Ascending aorta (tissue), 2 donors: ENCODE data around the gene RBPJ. TPM values are rescaled to one million over a fixed set of nuclear protein-coding genes. Genes with fewer than 3 reads are reported as not detected.

ENCODE experiments used
- DNase-seq, 2 donors: peaks; one replicate each; pipeline ENCODE4 v3.0.0-alpha.2; 2019; ENCODE audit warnings: low spot score in 2 of 2
- H3K27ac ChIP-seq, 2 donors: fragments of 200-600 bp; sonication (generic); one replicate each; pipeline ENCODE4 v1.5.1; 2016 to 2017; ENCODE audit warnings: mild to moderate bottlenecking in 1 of 2
- H3K27me3 ChIP-seq: fragments of 200-600 bp; sonication (generic); one replicate; pipeline ENCODE4 v1.5.1; 2017
- H3K36me3 ChIP-seq, 2 donors: fragments of 200-600 bp; sonication (generic); one replicate each; pipeline ENCODE4 v1.5.1; 2016
- H3K4me1 ChIP-seq, 2 donors: fragments of 200-600 bp; sonication (generic); one replicate each; pipeline ENCODE4 v1.5.1; 2016 to 2017; ENCODE audit warnings: mild to moderate bottlenecking in 1 of 2
- H3K4me3 ChIP-seq, 2 donors: fragments of 200-600 bp; sonication (generic); one replicate each; pipeline ENCODE4 v1.5.1; 2016 to 2017; ENCODE audit warnings: mild to moderate bottlenecking in 1 of 2
- H3K9me3 ChIP-seq, 2 donors: fragments of 200-600 bp; sonication (generic); one replicate each; pipeline ENCODE4 v1.5.1; 2016
- CTCF ChIP-seq, 3 experiments: fragments of 200-600 bp in 2 of 3; fragments of 450-650 bp in 1 of 3; sonication (generic) in 2 of 3; IDR thresholded peaks; one replicate each; pipeline ENCODE4 v1.5.1; 2016 to 2019; ENCODE audit warnings: antibody characterized with exemption in 3 of 3, mild to moderate bottlenecking in 1 of 3, moderate library complexity in 1 of 3
- intact Hi-C: fragments of 100-400 bp; cut with DNase I; formaldehyde crosslinking; loops from one replicate; pipeline ENCODE4 v1.15.1; 2023
- total RNA-seq: library from RNA; depleted of rRNA; stranded (reverse); fragments of >200 nt; gene quantifications from one replicate; pipeline ENCODE4 v1.1.0, GENCODE V29; 2016

Gene RBPJ
- total RNA-seq, 1 donor from 2014 or later: 17.6 TPM

- Histone ChIP-seq H3K27ac (no peak overlapping the region), H3K4me1 (no peaks in the 10 kb centered on the region), H3K4me3 (no peak overlapping the region), H3K27me3 (no peaks in the 10 kb centered on the region), H3K9me3 (no peaks in the 10 kb centered on the region), H3K36me3 (no peaks in the 10 kb centered on the region)
- no peak for DNase-seq
- peak in 2 of 3 experiments; percentile 27 to 46 for TF ChIP-seq CTCF (IDR thresholded peaks at IDR 0.05)
- intact Hi-C loops: no loop called here
Observed at GRCh38 chr4:26459054-26459755, 138.4 kb downstream of the RBPJ start.

- TF ChIP-seq CTCF (IDR thresholded peaks at IDR 0.05): no peak
- Histone ChIP-seq H3K27ac (no peak overlapping the region), H3K9me3 (no peaks in the 10 kb centered on the region), H3K4me3 (no peak overlapping the region), H3K36me3 (no peaks in the 10 kb centered on the region), H3K4me1 (no peaks in the 10 kb centered on the region), H3K27me3 (no peaks in the 10 kb centered on the region)
- no peak for DNase-seq
- intact Hi-C loops: loop anchor here (5.0 kb wide), 1 partner anchor 547 kb away; no protein-coding TSS in a partner anchor
Observed at GRCh38 chr4:26459756-26460530, 139.1 kb downstream of the RBPJ start.

GRCh38 chr4:26462874-26463273 lies 142.1 kb downstream of the RBPJ start:
- no peaks in the 10 kb centered on the region for H3K4me1 ChIP-seq
- H3K9me3 ChIP-seq: no peaks in the 10 kb centered on the region
- TF ChIP-seq CTCF (IDR thresholded peaks at IDR 0.05): no peak
- no peak overlapping the region for H3K4me3 ChIP-seq
- no peaks in the 10 kb centered on the region for H3K36me3 ChIP-seq
- no peaks in the 10 kb centered on the region for H3K27me3 ChIP-seq
- intact Hi-C loops: loop anchor here (5.0 kb wide), 1 partner anchor 544 kb away; no protein-coding TSS in a partner anchor
- H3K27ac ChIP-seq: no peak overlapping the region
- no peak for DNase-seq

GRCh38 chr4:26463386-26463785 lies 142.6 kb downstream of the RBPJ start:
- no peaks in the 10 kb centered on the region for H3K27me3 ChIP-seq
- no peak overlapping the region for H3K4me3 ChIP-seq
- no peaks in the 10 kb centered on the region for H3K9me3 ChIP-seq
- H3K36me3 ChIP-seq: no peaks in the 10 kb centered on the region
- no peak for DNase-seq
- no peak overlapping the region for H3K27ac ChIP-seq
- TF ChIP-seq CTCF (IDR thresholded peaks at IDR 0.05): no peak
- H3K4me1 ChIP-seq: no peaks in the 10 kb centered on the region
- intact Hi-C loops: loop anchor here (5.0 kb wide), 1 partner anchor 544 kb away; no protein-coding TSS in a partner anchor

GRCh38 chr4:26464420-26465095 lies 143.7 kb downstream of the RBPJ start:
- no peak for DNase-seq
- no peaks in the 10 kb centered on the region for H3K9me3 ChIP-seq
- TF ChIP-seq CTCF (IDR thresholded peaks at IDR 0.05): no peak
- H3K27ac ChIP-seq: no peak overlapping the region
- H3K4me3 ChIP-seq: no peak overlapping the region
- H3K4me1 ChIP-seq: no peaks in the 10 kb centered on the region
- no peaks in the 10 kb centered on the region for H3K36me3 ChIP-seq
- H3K27me3 ChIP-seq: no peaks in the 10 kb centered on the region
- intact Hi-C loops: loop anchor here (5.0 kb wide), 1 partner anchor 543 kb away; no protein-coding TSS in a partner anchor
